Measurements from ENCODE around the gene LTBP1. TPM values are rescaled to one million over a fixed set of nuclear protein-coding genes. Genes with fewer than 3 reads are reported as not detected.
"Not testable (repeated sequence)": the region's sequence is repeated elsewhere in the genome, so short reads cannot be mapped to it uniquely, and the experiment has no call there.

The LTBP1 gene
- total RNA-seq, 3 donors from 2014 or later = 13.3 to 18.7 (median 17.4) TPM

DNA sequence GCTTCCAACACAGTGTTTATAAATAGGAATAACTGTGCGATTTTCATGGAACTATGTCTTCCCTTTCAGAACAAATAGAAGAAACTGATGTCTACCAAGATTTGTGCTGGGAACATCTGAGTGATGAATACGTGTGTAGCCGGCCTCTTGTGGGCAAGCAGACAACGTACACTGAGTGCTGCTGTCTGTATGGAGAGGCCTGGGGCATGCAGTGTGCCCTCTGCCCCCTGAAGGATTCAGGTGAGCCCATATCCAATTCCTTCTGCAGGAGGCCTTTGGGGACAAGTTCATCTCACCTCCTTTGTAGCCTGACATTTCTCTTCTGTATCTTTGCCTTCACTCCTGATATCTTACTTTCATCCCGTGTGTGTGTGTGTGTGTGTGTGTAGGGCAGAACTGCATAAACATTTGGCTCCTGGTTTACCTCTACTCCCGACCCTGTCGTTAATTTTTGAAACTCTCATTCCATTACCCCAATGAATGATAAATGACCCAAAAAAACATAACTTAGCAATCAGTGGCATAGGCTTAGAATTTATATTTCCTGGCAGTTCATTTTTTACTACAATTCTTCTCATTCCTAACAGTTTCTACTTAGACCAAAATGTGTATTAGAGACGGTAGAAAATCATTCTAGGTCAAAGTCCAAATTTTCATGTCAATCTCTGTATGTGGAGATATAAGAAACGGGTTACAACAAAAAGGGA, 418.7 kb downstream of the LTBP1 start:
- TF ChIP-seq POLR2AphosphoS5 (IDR thresholded peaks at IDR 0.05) (no peak), POLR2A (IDR thresholded peaks at IDR 0.05) (no peak)
- TF ChIP-seq, protein P1, sequence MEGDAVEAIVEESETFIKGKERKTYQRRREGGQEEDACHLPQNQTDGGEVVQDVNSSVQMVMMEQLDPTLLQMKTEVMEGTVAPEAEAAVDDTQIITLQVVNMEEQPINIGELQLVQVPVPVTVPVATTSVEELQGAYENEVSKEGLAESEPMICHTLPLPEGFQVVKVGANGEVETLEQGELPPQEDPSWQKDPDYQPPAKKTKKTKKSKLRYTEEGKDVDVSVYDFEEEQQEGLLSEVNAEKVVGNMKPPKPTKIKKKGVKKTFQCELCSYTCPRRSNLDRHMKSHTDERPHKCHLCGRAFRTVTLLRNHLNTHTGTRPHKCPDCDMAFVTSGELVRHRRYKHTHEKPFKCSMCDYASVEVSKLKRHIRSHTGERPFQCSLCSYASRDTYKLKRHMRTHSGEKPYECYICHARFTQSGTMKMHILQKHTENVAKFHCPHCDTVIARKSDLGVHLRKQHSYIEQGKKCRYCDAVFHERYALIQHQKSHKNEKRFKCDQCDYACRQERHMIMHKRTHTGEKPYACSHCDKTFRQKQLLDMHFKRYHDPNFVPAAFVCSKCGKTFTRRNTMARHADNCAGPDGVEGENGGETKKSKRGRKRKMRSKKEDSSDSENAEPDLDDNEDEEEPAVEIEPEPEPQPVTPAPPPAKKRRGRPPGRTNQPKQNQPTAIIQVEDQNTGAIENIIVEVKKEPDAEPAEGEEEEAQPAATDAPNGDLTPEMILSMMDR (IDR thresholded peaks at IDR 0.05) = no peak
- Histone ChIP-seq H3K4me1 (no peaks in the 10 kb centered on the region), H3K27ac (no peak overlapping the region), H3K36me3 (no peaks in the 10 kb centered on the region), H3K27me3 (no peaks in the 10 kb centered on the region), H3K9me3 (no peaks in the 10 kb centered on the region), H3K4me3 (no peak overlapping the region)
- DNase-seq (ENCODE audit: low spot score in 2 of 2) = no peak
- intact Hi-C loops (cut with DNase I; ENCODE audit: low total_unique reads) = loop anchor here (10.0 kb wide), 1 partner anchor 1711 kb away; no protein-coding TSS in a partner anchor

DNA sequence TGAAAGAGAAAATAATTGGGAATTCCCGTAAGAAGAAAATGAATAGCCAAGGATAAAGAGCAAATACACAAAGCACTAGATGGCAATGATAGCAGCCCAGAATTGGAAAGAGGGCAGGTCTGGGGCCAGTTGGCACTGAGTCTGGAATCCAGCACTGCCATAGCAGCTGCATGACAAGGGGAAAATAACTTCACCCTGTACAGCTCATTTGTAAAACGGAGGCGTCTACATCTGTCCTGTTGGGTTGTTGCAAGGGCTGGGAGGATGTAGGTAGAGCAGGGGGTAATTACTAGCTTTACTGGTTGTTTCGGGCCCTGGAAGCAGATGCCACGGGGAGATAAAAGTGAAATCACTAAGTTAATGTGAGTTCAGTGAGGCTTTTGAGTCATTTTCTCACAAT, 419.7 kb downstream of the LTBP1 start:
- no peak overlapping the region for H3K27ac ChIP-seq
- peak in 1 of 2 donors; percentile 63 for DNase-seq (ENCODE audit: low spot score in 2 of 2)
- TF ChIP-seq, protein P1 (IDR thresholded peaks at IDR 0.05) = no peak
- peak in 1 of 3 donors; percentile 22 for TF ChIP-seq POLR2AphosphoS5 (IDR thresholded peaks at IDR 0.05)
- intact Hi-C loops (cut with DNase I; ENCODE audit: low total_unique reads) = loop anchor here (10.0 kb wide), 1 partner anchor 1712 kb away; no protein-coding TSS in a partner anchor
- H3K27me3 ChIP-seq = no peaks in the 10 kb centered on the region
- H3K4me1 ChIP-seq = no peaks in the 10 kb centered on the region
- no peak overlapping the region for H3K4me3 ChIP-seq
- H3K36me3 ChIP-seq = no peaks in the 10 kb centered on the region
- H3K9me3 ChIP-seq = no peaks in the 10 kb centered on the region

- H3K9me3 ChIP-seq; H3K27me3 ChIP-seq; H3K4me1 ChIP-seq; H3K27ac ChIP-seq; DNase-seq (ENCODE audit: low spot score in 2 of 2); H3K4me3 ChIP-seq; H3K36me3 ChIP-seq: not testable (repeated sequence)
- intact Hi-C loops (cut with DNase I; ENCODE audit: low total_unique reads) = loop anchor here (10.0 kb wide), 1 partner anchor 1714 kb away; no protein-coding TSS in a partner anchor
Observed at GRCh38 chr2:33368524-33368923, 421.8 kb downstream of the LTBP1 start.

- no peak overlapping the region for H3K27ac ChIP-seq
- H3K4me3 ChIP-seq = no peak overlapping the region
- H3K9me3 ChIP-seq = no peaks in the 10 kb centered on the region
- no peak for DNase-seq (ENCODE audit: low spot score in 2 of 2)
- no peaks in the 10 kb centered on the region for H3K27me3 ChIP-seq
- TF ChIP-seq, protein P1 (IDR thresholded peaks at IDR 0.05) = no peak
- TF ChIP-seq POLR2AphosphoS5 (IDR thresholded peaks at IDR 0.05) = no peak
- TF ChIP-seq POLR2A (IDR thresholded peaks at IDR 0.05) = no peak
- H3K4me1 ChIP-seq = no peaks in the 10 kb centered on the region
- no peaks in the 10 kb centered on the region for H3K36me3 ChIP-seq
- intact Hi-C loops (cut with DNase I; ENCODE audit: low total_unique reads) = loop anchor here (10.0 kb wide), 1 partner anchor 1714 kb away; no protein-coding TSS in a partner anchor
Observed at GRCh38 chr2:33369191-33369590, 422.4 kb downstream of the LTBP1 start.

DNA sequence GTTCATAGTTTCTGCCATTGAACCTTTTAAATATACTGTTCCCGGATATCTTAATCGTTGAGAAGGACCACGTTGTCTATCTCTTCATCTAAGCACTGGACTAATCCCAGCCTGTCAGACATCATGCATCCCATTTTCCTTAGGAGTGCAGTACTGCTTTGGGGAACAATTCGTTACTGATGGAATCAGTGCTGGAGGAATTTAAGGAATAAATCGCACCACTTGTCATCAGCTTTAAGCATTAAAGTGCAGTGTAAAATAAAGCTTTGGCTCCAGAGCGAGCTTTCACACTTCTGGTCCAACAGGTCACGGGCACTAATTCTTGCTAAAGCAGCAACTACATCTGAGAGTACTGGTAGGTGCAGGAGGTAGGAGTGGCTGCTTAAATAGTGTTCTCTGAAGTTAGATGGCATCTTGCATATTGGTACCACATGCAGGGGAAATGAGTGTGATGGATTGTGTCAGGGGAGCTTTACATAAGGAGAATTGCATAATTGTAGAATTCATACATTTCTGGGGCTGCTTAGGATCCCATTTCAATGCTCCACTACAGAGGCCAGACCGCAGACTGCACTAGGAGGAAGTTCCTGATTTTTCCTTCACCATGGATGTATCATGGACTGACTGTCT, 424.0 kb downstream of the LTBP1 start:
- Histone ChIP-seq H3K27ac (no peak overlapping the region), H3K36me3 (no peaks in the 10 kb centered on the region), H3K4me3 (no peak overlapping the region), H3K9me3 (no peaks in the 10 kb centered on the region), H3K27me3 (no peaks in the 10 kb centered on the region), H3K4me1 (no peaks in the 10 kb centered on the region)
- DNase-seq (ENCODE audit: low spot score in 2 of 2) = no peak
- TF ChIP-seq POLR2A (IDR thresholded peaks at IDR 0.05) (no peak), POLR2AphosphoS5 (IDR thresholded peaks at IDR 0.05) (no peak)
- TF ChIP-seq, protein P1 (IDR thresholded peaks at IDR 0.05) = no peak
- intact Hi-C loops (cut with DNase I; ENCODE audit: low total_unique reads) = loop anchor here (5.0 kb wide), 1 partner anchor 153 kb away; no protein-coding TSS in a partner anchor

All from breast epithelium (tissue), 4 donors.